GM21723 (cell line): ENCODE data around the gene DNAH8.
"Not testable (repeated sequence)": the region's sequence is repeated elsewhere in the genome, so short reads cannot be mapped to it uniquely, and the experiment has no call there.

Source experiments
- ATAC-seq: cut with Tn5 transposase; IDR thresholded peaks from one replicate; pipeline ENCODE4 v1.9.1; 2021; ENCODE audit warnings: mild to moderate bottlenecking, moderate library complexity; ENCODE audit not compliant: unreplicated experiment

Gene DNAH8

GRCh38 chr6:38792356-38792755, 77.2 kb downstream of the DNAH8 start:
- ATAC-seq, result no peak

GRCh38 chr6:38794682-38795081, 79.6 kb downstream of the DNAH8 start:
- ATAC-seq, result no peak

GRCh38 chr6:38796006-38796405, 80.9 kb downstream of the DNAH8 start:
- no peak for ATAC-seq

GRCh38 chr6:38796437-38796836, 81.3 kb downstream of the DNAH8 start:
- not testable (repeated sequence) for ATAC-seq

GRCh38 chr6:38796850-38797249, 81.7 kb downstream of the DNAH8 start:
- no peak for ATAC-seq

GRCh38 chr6:38797391-38797790, 82.3 kb downstream of the DNAH8 start:
- ATAC-seq, result no peak

GRCh38 chr6:38799529-38800184, 84.5 kb downstream of the DNAH8 start:
- ATAC-seq, result no peak

GRCh38 chr6:38801305-38801704, 86.2 kb downstream of the DNAH8 start:
- ATAC-seq, result no peak

- no peak for ATAC-seq
Measured at GRCh38 chr6:38802497-38802896, 87.4 kb downstream of the DNAH8 start.

- no peak for ATAC-seq
Measured at GRCh38 chr6:38803129-38803528, 88.0 kb downstream of the DNAH8 start.

GRCh38 chr6:38804358-38804757, 89.2 kb downstream of the DNAH8 start:
- no peak for ATAC-seq

GRCh38 chr6:38805127-38805655, 90.1 kb downstream of the DNAH8 start:
- ATAC-seq, result no peak

- no peak for ATAC-seq
Measured at GRCh38 chr6:38805692-38806091, 90.6 kb downstream of the DNAH8 start.

GRCh38 chr6:38806271-38806670, 91.2 kb downstream of the DNAH8 start:
- ATAC-seq, result peak; percentile 61

- ATAC-seq, result no peak
Measured at GRCh38 chr6:38806833-38807232, 91.7 kb downstream of the DNAH8 start.

- ATAC-seq, result no peak
Measured at GRCh38 chr6:38808039-38808438, 92.9 kb downstream of the DNAH8 start.

- ATAC-seq, result no peak
Measured at GRCh38 chr6:38813041-38813823, 98.1 kb downstream of the DNAH8 start.

- ATAC-seq, result no peak
Measured at GRCh38 chr6:38814761-38815160, 99.7 kb downstream of the DNAH8 start.

- no peak for ATAC-seq
Measured at GRCh38 chr6:38815250-38815649, 100.1 kb downstream of the DNAH8 start.

- ATAC-seq, result no peak
Measured at GRCh38 chr6:38818691-38819090, 103.6 kb downstream of the DNAH8 start.

GRCh38 chr6:38822963-38823362, 107.9 kb downstream of the DNAH8 start:
- ATAC-seq, result no peak

GRCh38 chr6:38824243-38824894, 109.3 kb downstream of the DNAH8 start:
- ATAC-seq, result no peak
